ENCODE measurements around the gene SERINC5. TPM values are rescaled to one million over a fixed set of nuclear protein-coding genes. Genes with fewer than 3 reads are reported as not detected.

SERINC5 gene
- total RNA-seq, 1 experiment from 2014 or later: 52.3 TPM

GRCh38 chr5:80191397-80191796, 64.5 kb downstream of the SERINC5 start:
- Histone ChIP-seq H3K56ac (ENCODE audit: insufficient read length, low read depth, low read length) (no peak overlapping the region), H3K27ac (ENCODE audit: insufficient read length, low read depth, low read length) (peak overlapping the region; percentile 28), H3K4me1 (ENCODE audit: insufficient read depth, low read length) (peaks cover 32% of the 10 kb centered on the region), H2BK5ac (ENCODE audit: insufficient read length, low read length) (no peak overlapping the region), H3K4ac (ENCODE audit: low read depth, low read length) (no peak overlapping the region), H4K8ac (replicated peaks; ENCODE audit: insufficient read length, low read depth, low read length) (no peak overlapping the region), H2AK5ac (ENCODE audit: insufficient read length, low read length) (no peak overlapping the region), H2BK12ac (ENCODE audit: insufficient read length, low read depth, low read length) (no peak overlapping the region), H3K18ac (ENCODE audit: insufficient read length, low read depth, low read length) (no peak overlapping the region), H3K9ac (ENCODE audit: extremely low read depth, insufficient read length, low read length) (no peak overlapping the region), H2AFZ (ENCODE audit: low read length) (no peak overlapping the region), H4K91ac (ENCODE audit: insufficient read length, low read depth, low read length) (no peak overlapping the region), H3K23ac (ENCODE audit: insufficient read length, low read depth, low read length) (no peak overlapping the region), H2BK20ac (ENCODE audit: low read depth, low read length, poor library complexity, severe bottlenecking) (no peak overlapping the region), H3K23me2 (ENCODE audit: insufficient read length, low read depth, low read length, poor library complexity, severe bottlenecking) (no peaks in the 10 kb centered on the region), H2BK120ac (ENCODE audit: low read depth, low read length, poor library complexity, severe bottlenecking) (no peak overlapping the region), H3K9me3 (ENCODE audit: control insufficient read depth, low read depth, low read length) (no peaks in the 10 kb centered on the region), H3T11ph (ENCODE audit: low read length) (no peak overlapping the region), H3K4me2 (ENCODE audit: insufficient read depth, insufficient read length, low read length) (peak overlapping the region; percentile 21), H3K79me2 (ENCODE audit: insufficient read depth, low read length) (peaks cover 17% of the 10 kb centered on the region; the same call in 1 of the 2 replicates), H3K79me1 (ENCODE audit: insufficient read depth, low read depth, low read length, poor library complexity, severe bottlenecking) (peaks cover 2% of the 10 kb centered on the region), H4K20me1 (ENCODE audit: control insufficient read depth, insufficient read depth, insufficient read length) (no peaks in the 10 kb centered on the region), H3K27me3 (ENCODE audit: insufficient read depth, low read length) (no peaks in the 10 kb centered on the region), H2BK15ac (ENCODE audit: low read depth, low read length) (no peak overlapping the region), H3K14ac (ENCODE audit: insufficient read depth, low read length) (no peak overlapping the region), H4K5ac (ENCODE audit: insufficient read length, low read depth, low read length) (no peak overlapping the region)
- TF ChIP-seq, protein P1, sequence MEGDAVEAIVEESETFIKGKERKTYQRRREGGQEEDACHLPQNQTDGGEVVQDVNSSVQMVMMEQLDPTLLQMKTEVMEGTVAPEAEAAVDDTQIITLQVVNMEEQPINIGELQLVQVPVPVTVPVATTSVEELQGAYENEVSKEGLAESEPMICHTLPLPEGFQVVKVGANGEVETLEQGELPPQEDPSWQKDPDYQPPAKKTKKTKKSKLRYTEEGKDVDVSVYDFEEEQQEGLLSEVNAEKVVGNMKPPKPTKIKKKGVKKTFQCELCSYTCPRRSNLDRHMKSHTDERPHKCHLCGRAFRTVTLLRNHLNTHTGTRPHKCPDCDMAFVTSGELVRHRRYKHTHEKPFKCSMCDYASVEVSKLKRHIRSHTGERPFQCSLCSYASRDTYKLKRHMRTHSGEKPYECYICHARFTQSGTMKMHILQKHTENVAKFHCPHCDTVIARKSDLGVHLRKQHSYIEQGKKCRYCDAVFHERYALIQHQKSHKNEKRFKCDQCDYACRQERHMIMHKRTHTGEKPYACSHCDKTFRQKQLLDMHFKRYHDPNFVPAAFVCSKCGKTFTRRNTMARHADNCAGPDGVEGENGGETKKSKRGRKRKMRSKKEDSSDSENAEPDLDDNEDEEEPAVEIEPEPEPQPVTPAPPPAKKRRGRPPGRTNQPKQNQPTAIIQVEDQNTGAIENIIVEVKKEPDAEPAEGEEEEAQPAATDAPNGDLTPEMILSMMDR (conservative IDR thresholded peaks at IDR 0.05): no peak
- H3K4me3 Mint-ChIP-seq: no peak overlapping the region
- no peak for DNase-seq
- no CpG with 5 or more reads among the region's 4 CpGs for WGBS (ENCODE audit: extremely low coverage, insufficient read length, low lambda C conversion rate)
- H3K9me3 Mint-ChIP-seq: no peaks in the 10 kb centered on the region
- peaks cover 2 to 6% (median 6%) of the 10 kb centered on the region in 3 experiments; a peak in 5 of 7 replicates for H3K36me3 Mint-ChIP-seq (ENCODE audit: insufficient read depth in 1 of 3, low read depth in 3 of 3)
- peaks cover 72 to 73% of the 10 kb centered on the region in 2 experiments for H3K4me1 Mint-ChIP-seq
- H3K27ac Mint-ChIP-seq: peak overlapping the region in 2 of 3 experiments; percentile 39 to 49; a peak in 1 of 7 replicates
- H3K27me3 Mint-ChIP-seq (ENCODE audit: low read depth): no peaks in the 10 kb centered on the region

Data from H9 (cell line).